ENCODE measurements around the gene LLCFC1. TPM values are rescaled to one million over a fixed set of nuclear protein-coding genes. Genes with fewer than 3 reads are reported as not detected.

LLCFC1 gene
- total RNA-seq, 1 experiment from 2014 or later: not detected

GRCh38 chr7:142932386-142933091 lies 6.7 kb upstream of the LLCFC1 start:
- no peak for TF ChIP-seq CTCF (conservative IDR thresholded peaks at IDR 0.05; ENCODE audit: low read depth, low read length)
- TF ChIP-seq EZH2phosphoT487 (IDR thresholded peaks at IDR 0.05; ENCODE audit: borderline replicate concordance, low read length): no peak
- no peak for TF ChIP-seq EZH2 (IDR thresholded peaks at IDR 0.05; ENCODE audit: low read length, unreplicated experiment)
- Histone ChIP-seq H3K9ac (ENCODE audit: low read length) (no peak overlapping the region), H3K4me1 (ENCODE audit: insufficient read depth, low read length) (no peaks in the 10 kb centered on the region), H3K27me3 (ENCODE audit: low read length) (peaks cover 36% of the 10 kb centered on the region), H3K79me2 (ENCODE audit: low read length) (no peaks in the 10 kb centered on the region), H3K36me3 (ENCODE audit: low read depth, low read length) (no peaks in the 10 kb centered on the region), H3F3A (ENCODE audit: low read length, unreplicated experiment) (no peaks in the 10 kb centered on the region), H4K20me1 (ENCODE audit: low read length) (no peaks in the 10 kb centered on the region), H3K27ac (ENCODE audit: low read length) (no peak overlapping the region), H3K9me3 (ENCODE audit: low read length) (no peaks in the 10 kb centered on the region), H3K4me3 (ENCODE audit: low read length) (no peak overlapping the region), H3K4me2 (ENCODE audit: low read length) (no peak overlapping the region), H2AFZ (ENCODE audit: low read length) (no peak overlapping the region), H3K9me2 (replicated peaks; ENCODE audit: low read length) (no peaks in the 10 kb centered on the region)
- POLR2A ChIA-PET (ENCODE audit: unreplicated experiment): no interaction called here
- intact Hi-C loops (cut with micrococcal nuclease): no loop called here
- no TSS peak for BruUV-seq (replicated peaks)
- ATAC-seq (0 out of 2 replicates have a peak, but pooled peaks have one; percentile 15), DNase-seq (no peak)
- CTCF ChIA-PET: no interaction called here

- DNase-seq: no peak
- H3K27ac ChIP-seq (ENCODE audit: low read length): no peak overlapping the region
- ChIA-PET CTCF (no interaction called here), POLR2A (ENCODE audit: unreplicated experiment) (no interaction called here)
- no peak overlapping the region for H3K9ac ChIP-seq (ENCODE audit: low read length)
- no peaks in the 10 kb centered on the region for H3K36me3 ChIP-seq (ENCODE audit: low read depth, low read length)
- H3K9me3 ChIP-seq (ENCODE audit: low read length): no peaks in the 10 kb centered on the region
- no peak overlapping the region for H2AFZ ChIP-seq (ENCODE audit: low read length)
- intact Hi-C loops (cut with micrococcal nuclease): no loop called here
- H3K4me2 ChIP-seq (ENCODE audit: low read length): no peak overlapping the region
- H3K4me1 ChIP-seq (ENCODE audit: insufficient read depth, low read length): no peaks in the 10 kb centered on the region
- no peak for TF ChIP-seq EZH2phosphoT487 (IDR thresholded peaks at IDR 0.05; ENCODE audit: borderline replicate concordance, low read length)
- TF ChIP-seq EZH2 (IDR thresholded peaks at IDR 0.05; ENCODE audit: low read length, unreplicated experiment): no peak
- TF ChIP-seq CTCF (conservative IDR thresholded peaks at IDR 0.05; ENCODE audit: low read depth, low read length): no peak
- no TSS peak for BruUV-seq (replicated peaks)
- no peaks in the 10 kb centered on the region for H3K79me2 ChIP-seq (ENCODE audit: low read length)
- no peaks in the 10 kb centered on the region for H3K9me2 ChIP-seq (replicated peaks; ENCODE audit: low read length)
- no peaks in the 10 kb centered on the region for H3F3A ChIP-seq (ENCODE audit: low read length, unreplicated experiment)
- no peak overlapping the region for H3K4me3 ChIP-seq (ENCODE audit: low read length)
- H3K27me3 ChIP-seq (ENCODE audit: low read length): peaks cover 41% of the 10 kb centered on the region
- no peaks in the 10 kb centered on the region for H4K20me1 ChIP-seq (ENCODE audit: low read length)
- ATAC-seq: no peak
Measured at GRCh38 chr7:142933092-142933475, 6.2 kb upstream of the LLCFC1 start.

GRCh38 chr7:142933624-142934023 lies 5.7 kb upstream of the LLCFC1 start, which contains the start of gene TRPV5:
TRPV5 (minus strand) TSS chr7:142933746; CDS start chr7:142933459, 287 bp downstream.
- no TSS peak for BruUV-seq (replicated peaks)
- no peaks in the 10 kb centered on the region for H3K9me3 ChIP-seq (ENCODE audit: low read length)
- H3K27ac ChIP-seq (ENCODE audit: low read length): no peak within 1 kb of the TSS
- DNase-seq (no peak), ATAC-seq (no peak)
- no peaks in the 10 kb centered on the region for H3K79me2 ChIP-seq (ENCODE audit: low read length)
- peaks cover 47% of the 10 kb centered on the region for H3K27me3 ChIP-seq (ENCODE audit: low read length)
- no peaks in the 10 kb centered on the region for H4K20me1 ChIP-seq (ENCODE audit: low read length)
- POLR2A ChIA-PET (ENCODE audit: unreplicated experiment): no interaction called here
- no peaks in the 10 kb centered on the region for H3F3A ChIP-seq (ENCODE audit: low read length, unreplicated experiment)
- no peak within 1 kb of the TSS for H2AFZ ChIP-seq (ENCODE audit: low read length)
- H3K36me3 ChIP-seq (ENCODE audit: low read depth, low read length): no peaks in the 10 kb centered on the region
- no peaks in the 10 kb centered on the region for H3K9me2 ChIP-seq (replicated peaks; ENCODE audit: low read length)
- H3K4me1 ChIP-seq (ENCODE audit: insufficient read depth, low read length): no peaks in the 10 kb centered on the region
- no peak within 1 kb of the TSS for H3K9ac ChIP-seq (ENCODE audit: low read length)
- no peak for TF ChIP-seq EZH2 (IDR thresholded peaks at IDR 0.05; ENCODE audit: low read length, unreplicated experiment)
- TF ChIP-seq EZH2phosphoT487 (IDR thresholded peaks at IDR 0.05; ENCODE audit: borderline replicate concordance, low read length): no peak
- TF ChIP-seq CTCF (conservative IDR thresholded peaks at IDR 0.05; ENCODE audit: low read depth, low read length): no peak
- CTCF ChIA-PET: no interaction called here
- intact Hi-C loops (cut with micrococcal nuclease): no loop called here
- no peak within 1 kb of the TSS for H3K4me3 ChIP-seq (ENCODE audit: low read length)
- H3K4me2 ChIP-seq (ENCODE audit: low read length): no peak within 1 kb of the TSS

Measured in PC-3 (cell line).